ENCODE measurements around the gene SHB.

GRCh38 chr9:37892063-37892462 lies 177.0 kb downstream of the SHB start:
- TF ChIP-seq CTCF (conservative IDR thresholded peaks at IDR 0.05; ENCODE audit: low read depth, low read length) (no peak), EZH2phosphoT487 (IDR thresholded peaks at IDR 0.05; ENCODE audit: borderline replicate concordance, low read length) (no peak), EZH2 (IDR thresholded peaks at IDR 0.05; ENCODE audit: low read length, unreplicated experiment) (no peak)
